GM19193 (cell line): Measurements from ENCODE around the gene SELENOH.

Experiments
- POLR2A ChIP-seq: IDR thresholded peaks from 4 replicates; pipeline ENCODE4 v1.6.1; 2011; ENCODE audit not compliant: insufficient read depth, insufficient read length; ENCODE audit errors: extremely low read depth

SELENOH gene

GRCh38 chr11:57771365-57771764 is 30.1 kb downstream of the SELENOH start:
- TF ChIP-seq POLR2A = no peak

GRCh38 chr11:57772562-57772961 is 31.3 kb downstream of the SELENOH start:
- no peak for TF ChIP-seq POLR2A

- no peak for TF ChIP-seq POLR2A
Measured at GRCh38 chr11:57773026-57773598, 31.8 kb downstream of the SELENOH start.

GRCh38 chr11:57775491-57775890 is 34.2 kb downstream of the SELENOH start:
- no peak for TF ChIP-seq POLR2A

GRCh38 chr11:57776031-57776521 is 34.8 kb downstream of the SELENOH start:
- no peak for TF ChIP-seq POLR2A

- no peak for TF ChIP-seq POLR2A
Measured at GRCh38 chr11:57776577-57777210, 35.4 kb downstream of the SELENOH start.

GRCh38 chr11:57777969-57778317 is 36.7 kb downstream of the SELENOH start:
- no peak for TF ChIP-seq POLR2A

- no peak for TF ChIP-seq POLR2A
Measured at GRCh38 chr11:57778318-57779037, 37.2 kb downstream of the SELENOH start.

GRCh38 chr11:57779276-57779675 is 38.0 kb downstream of the SELENOH start:
- no peak for TF ChIP-seq POLR2A

- TF ChIP-seq POLR2A = no peak
Measured at GRCh38 chr11:57781529-57781943, 40.2 kb downstream of the SELENOH start.

GRCh38 chr11:57785072-57785471 is 43.8 kb downstream of the SELENOH start:
- TF ChIP-seq POLR2A = no peak

GRCh38 chr11:57786436-57786835 is 45.1 kb downstream of the SELENOH start:
- TF ChIP-seq POLR2A = no peak

GRCh38 chr11:57787006-57787604 is 45.8 kb downstream of the SELENOH start:
- no peak for TF ChIP-seq POLR2A

- no peak for TF ChIP-seq POLR2A
Measured at GRCh38 chr11:57787920-57788702, 46.8 kb downstream of the SELENOH start.

- TF ChIP-seq POLR2A = no peak
Measured at GRCh38 chr11:57788703-57789088, 47.4 kb downstream of the SELENOH start.
